ENCODE data around the gene ARHGAP28.

- TF ChIP-seq, protein P1, sequence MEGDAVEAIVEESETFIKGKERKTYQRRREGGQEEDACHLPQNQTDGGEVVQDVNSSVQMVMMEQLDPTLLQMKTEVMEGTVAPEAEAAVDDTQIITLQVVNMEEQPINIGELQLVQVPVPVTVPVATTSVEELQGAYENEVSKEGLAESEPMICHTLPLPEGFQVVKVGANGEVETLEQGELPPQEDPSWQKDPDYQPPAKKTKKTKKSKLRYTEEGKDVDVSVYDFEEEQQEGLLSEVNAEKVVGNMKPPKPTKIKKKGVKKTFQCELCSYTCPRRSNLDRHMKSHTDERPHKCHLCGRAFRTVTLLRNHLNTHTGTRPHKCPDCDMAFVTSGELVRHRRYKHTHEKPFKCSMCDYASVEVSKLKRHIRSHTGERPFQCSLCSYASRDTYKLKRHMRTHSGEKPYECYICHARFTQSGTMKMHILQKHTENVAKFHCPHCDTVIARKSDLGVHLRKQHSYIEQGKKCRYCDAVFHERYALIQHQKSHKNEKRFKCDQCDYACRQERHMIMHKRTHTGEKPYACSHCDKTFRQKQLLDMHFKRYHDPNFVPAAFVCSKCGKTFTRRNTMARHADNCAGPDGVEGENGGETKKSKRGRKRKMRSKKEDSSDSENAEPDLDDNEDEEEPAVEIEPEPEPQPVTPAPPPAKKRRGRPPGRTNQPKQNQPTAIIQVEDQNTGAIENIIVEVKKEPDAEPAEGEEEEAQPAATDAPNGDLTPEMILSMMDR (IDR thresholded peaks at IDR 0.05), result no peak
- TF ChIP-seq ZFX (IDR thresholded peaks at IDR 0.05; ENCODE audit: borderline replicate concordance), result no peak
Measured at GRCh38 chr18:6820314-6820713, 90.8 kb downstream of the ARHGAP28 start.

Measured in 22Rv1 (cell line).